Ammon's horn (tissue), 1 donor: ENCODE data around the gene HNRNPM.
"Not testable (repeated sequence)": the region's sequence is repeated elsewhere in the genome, so short reads cannot be mapped to it uniquely, and the experiment has no call there.

ENCODE experiments used
- DNase-seq: peaks from one replicate; pipeline ENCODE4 v3.0.0-alpha.2; 2016; ENCODE audit warnings: low spot score

Gene HNRNPM

GRCh38 chr19:8426283-8426682, 18.5 kb upstream of the HNRNPM start:
- no peak for DNase-seq

GRCh38 chr19:8429044-8429443, 15.7 kb upstream of the HNRNPM start:
- DNase-seq: no peak

- DNase-seq: no peak
Observed at GRCh38 chr19:8429826-8430225, 14.9 kb upstream of the HNRNPM start.

GRCh38 chr19:8430650-8431049, 14.1 kb upstream of the HNRNPM start:
- no peak for DNase-seq

DNA sequence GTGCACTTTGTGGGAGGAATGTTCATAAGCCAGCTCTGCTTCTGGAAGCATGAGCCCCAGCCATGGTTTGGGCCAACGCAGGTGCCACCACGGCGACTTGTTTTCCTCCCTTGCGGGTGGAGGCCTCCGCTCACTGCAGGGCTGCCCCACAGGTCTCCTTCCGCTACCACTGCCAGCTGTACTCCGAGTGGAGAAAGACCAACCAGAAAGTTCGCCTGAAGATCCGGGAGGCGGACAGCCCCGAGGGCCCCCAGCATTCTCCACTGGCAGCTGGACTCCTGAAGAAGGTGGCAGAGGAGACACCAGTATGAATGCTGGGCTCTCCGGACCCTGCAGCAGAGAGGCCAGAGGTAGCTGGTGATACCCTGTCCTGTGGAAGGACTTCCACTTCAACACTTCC, 6.5 kb upstream of the HNRNPM start:
- no peak for DNase-seq

- DNase-seq: no peak
Observed at GRCh38 chr19:8441725-8442544, 2.8 kb upstream of the HNRNPM start.

- DNase-seq: not testable (repeated sequence)
Observed at GRCh38 chr19:8444140-8444676, 567 bp upstream of the HNRNPM start.

DNA sequence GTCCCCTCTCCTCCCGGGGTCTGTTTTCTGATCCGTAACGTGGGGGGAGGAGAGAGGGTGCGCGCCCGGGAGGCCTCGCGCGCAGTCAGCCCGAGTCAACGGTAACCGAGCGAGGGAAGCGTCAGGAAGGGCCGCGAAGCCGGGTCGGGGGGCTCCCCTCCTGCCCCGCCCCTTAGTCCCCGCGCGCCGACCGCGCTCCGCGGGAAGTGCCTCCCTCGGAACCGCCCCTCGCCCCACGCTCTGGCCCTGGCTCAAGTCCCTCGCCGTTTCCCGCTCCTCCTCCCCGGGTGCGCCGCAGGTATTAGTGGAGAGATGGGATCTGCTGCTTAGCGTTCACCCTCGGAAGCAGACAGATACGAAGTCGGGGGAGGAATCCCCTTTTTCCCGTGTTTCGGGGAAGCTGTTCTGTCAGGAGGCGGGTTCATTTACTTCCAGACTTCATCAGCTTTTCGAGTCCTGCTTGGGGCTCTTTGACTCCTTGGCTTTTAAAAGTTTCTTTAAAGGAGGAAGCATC, 770 bp downstream of the HNRNPM start:
- peak; percentile 33 for DNase-seq

DNA sequence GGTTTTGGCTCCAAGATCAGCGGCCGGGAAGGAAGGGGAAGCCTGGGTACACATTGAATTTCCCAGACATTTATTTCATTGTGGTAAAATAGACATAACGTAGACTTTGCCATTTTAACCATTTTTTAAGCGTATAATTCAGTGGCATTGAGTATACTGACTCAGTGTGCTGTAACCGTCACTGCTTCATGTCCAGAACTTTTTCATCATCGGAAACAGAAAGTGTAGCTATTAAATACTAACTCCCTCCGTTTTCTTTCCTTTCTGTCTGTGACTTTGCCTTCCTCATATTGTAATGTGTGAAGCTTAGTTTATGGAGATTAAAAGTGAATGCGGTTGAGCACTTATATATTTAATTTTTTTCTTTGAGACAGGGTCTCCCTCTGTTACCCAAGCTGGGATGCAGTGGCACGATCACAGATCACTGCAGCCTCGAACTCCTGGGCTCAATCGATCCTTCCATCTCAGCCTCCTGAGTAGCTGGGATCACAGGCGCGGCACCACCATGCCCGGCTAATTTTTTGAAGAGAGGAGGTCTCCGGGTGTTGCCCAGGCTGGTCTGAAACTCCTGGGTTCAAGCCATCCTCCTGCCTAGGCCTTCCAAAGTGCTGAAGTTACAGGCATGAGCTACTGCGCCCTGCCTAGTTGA, 1.4 kb downstream of the HNRNPM start:
- DNase-seq: no peak

GRCh38 chr19:8449830-8450229, 5.1 kb downstream of the HNRNPM start:
- no peak for DNase-seq

GRCh38 chr19:8451377-8451776, 6.6 kb downstream of the HNRNPM start:
- no peak for DNase-seq

DNA sequence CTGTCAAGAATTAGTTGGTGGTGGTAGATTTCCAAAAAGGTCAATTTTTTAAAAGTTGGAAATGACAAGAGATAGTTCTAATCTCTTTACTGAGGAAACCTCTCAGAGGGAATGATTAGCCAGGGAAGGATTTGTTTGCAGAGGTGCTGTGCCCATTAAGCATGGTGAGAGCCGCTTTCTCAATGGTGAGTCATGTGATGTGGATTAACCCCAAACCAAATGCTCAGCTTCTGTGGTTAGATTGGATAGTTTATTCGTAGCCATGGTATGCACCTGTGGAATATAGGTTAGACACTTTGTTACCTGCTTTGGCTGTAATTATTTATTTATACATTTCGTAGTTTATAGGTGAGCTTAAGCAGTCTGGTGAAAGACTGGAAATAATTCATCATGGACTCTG, 7.1 kb downstream of the HNRNPM start:
- DNase-seq: no peak

DNA sequence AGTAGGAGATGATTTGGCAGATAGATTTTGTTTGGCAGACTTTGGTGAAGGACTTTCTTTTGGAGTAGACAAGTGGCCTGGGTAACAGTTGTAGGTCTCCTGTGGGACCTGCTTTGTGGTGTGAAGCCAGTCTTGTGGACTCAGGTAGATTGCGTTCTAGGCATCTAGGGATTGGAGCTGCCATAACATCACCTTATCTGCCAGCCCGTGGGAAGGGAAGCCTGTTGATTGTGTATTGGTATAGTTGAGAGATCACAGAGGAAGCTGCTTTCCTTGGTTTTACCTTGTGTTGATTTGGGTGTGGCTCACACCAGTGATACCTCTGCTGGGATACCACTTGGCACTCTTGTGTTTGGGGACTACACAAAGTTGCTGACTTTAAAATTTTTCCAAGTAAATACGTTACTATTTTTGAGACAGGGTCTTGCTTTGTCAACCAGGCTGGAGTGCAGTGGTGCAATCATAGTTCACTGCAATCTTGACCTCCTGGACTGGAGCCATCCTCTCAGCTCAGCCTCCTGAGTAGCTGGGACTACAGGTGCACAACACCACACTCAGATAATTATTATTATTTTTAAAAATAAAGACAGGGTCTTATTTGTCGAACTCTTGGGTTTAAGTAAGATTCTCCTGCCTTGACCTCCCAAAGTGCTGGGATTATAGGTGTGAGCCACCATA, 7.8 kb downstream of the HNRNPM start:
- no peak for DNase-seq

- DNase-seq: no peak
Observed at GRCh38 chr19:8453616-8454015, 8.8 kb downstream of the HNRNPM start.

- no peak for DNase-seq
Observed at GRCh38 chr19:8454218-8454617, 9.4 kb downstream of the HNRNPM start.

GRCh38 chr19:8455018-8455417, 10.2 kb downstream of the HNRNPM start:
- DNase-seq: no peak

DNA sequence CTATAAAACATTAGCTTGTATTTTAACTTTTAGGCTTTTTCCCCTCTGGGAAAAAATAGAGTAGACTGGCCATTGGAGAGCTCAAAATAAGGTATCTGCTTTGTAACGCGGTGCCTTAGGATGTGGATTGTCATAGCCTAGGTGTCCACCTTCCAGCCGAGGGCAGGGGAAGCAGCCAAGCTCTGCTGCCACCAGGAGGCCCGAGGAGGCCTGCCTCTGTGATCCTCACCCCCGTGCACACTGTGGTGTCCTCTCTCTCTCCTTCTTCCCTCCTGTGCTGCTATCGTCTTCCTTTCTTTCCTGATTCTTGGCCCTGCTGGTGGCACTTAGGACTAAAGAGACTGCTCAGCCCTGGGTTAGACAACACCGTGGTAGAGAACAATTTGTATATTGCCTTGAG, 11.3 kb downstream of the HNRNPM start:
- DNase-seq: no peak

DNA sequence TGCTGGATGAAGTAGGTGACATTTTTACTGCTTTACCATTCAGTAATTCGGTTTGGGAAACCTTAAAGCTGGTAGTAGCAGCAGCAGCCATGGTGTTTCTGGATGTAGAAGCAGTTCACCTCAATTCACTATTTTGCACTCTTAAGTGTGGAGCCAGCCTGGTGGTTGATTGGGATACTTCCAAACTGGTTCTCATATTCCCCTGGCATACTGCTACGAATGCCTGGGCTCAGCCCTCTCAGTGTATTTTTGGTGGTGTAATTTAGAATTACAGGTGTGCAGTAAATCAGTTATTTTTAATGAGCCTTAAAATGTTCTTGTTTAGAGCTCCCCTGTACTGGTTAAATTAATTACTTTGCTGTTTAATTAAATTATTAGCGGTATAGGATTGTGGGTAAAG, 12.4 kb downstream of the HNRNPM start:
- no peak for DNase-seq

DNA sequence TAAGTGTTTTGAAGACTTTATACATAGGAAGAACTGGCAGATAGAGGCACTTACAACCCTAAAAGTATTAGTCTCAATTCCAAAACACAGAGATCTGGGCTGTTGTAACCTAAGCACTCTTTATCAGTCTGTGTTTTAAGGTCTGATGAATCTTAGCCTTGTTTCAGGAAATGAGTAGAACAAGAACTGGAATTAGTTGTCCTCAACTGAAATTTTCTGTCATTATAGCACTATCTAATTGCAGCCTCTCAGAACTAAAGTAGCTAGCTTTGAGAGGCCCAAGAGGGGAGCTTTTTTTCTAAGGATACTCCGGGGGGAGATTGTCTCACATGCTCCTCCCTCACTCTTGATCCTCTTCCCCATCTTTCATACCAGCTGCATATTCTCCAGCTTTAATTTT, 13.1 kb downstream of the HNRNPM start:
- DNase-seq: no peak

DNA sequence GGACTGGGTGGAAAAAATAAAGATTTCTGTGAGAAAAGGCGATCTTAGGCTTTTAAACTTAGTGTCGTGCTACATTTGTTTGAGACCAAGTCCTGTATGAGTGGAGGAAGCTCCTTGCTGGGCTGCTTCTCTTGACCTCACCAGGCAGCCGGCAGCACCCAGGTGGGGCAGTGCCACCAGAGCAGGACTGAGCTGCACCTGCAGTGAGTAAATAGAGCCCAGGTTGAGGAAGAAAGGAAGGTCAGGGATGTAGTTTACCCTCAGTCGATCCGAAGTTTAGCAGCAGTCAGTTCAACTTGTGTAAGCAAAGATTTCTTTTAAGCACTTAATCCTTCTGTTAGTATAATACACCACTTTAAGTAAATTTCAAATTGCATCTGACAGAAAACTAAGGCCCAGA, 13.6 kb downstream of the HNRNPM start:
- no peak for DNase-seq

DNA sequence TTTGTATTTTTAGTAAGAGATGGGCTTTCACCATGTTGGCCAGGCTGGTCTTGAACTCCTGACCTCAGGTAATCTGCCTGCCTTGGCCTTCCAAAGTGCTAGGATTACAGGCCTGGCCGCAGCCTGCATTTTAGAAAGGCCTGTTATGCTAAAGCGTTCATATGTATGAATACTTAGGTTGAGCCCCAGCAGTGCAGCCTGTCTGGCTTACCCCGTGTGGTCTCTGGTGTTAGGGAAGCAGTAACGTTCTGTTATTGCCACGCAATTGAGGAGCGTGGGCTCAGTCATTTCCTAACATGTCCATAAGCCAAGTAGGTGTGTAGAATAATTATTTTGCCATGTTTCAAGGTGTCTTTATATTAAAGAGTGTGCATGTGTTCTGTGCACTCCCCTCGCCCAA, 14.3 kb downstream of the HNRNPM start:
- no peak for DNase-seq

GRCh38 chr19:8459520-8460270, 14.9 kb downstream of the HNRNPM start:
- no peak for DNase-seq
